Posterior vena cava (tissue), 2 donors: ENCODE measurements around the gene RBFOX1. TPM values are rescaled to one million over a fixed set of nuclear protein-coding genes. Genes with fewer than 3 reads are reported as not detected.

Source experiments
- DNase-seq: peaks from one replicate; pipeline ENCODE4 v3.0.0-alpha.2; 2020; ENCODE audit warnings: low spot score
- intact Hi-C, 2 donors: fragments of 100-400 bp; cut with DNase I; formaldehyde crosslinking; loops; one replicate each; pipeline versions ENCODE4 v1.14.1 to v1.14.2; 2022 to 2023
- total RNA-seq, 2 donors: library from RNA; stranded (reverse); fragmentation: NEBNext Ultra II Directional; extraction: Animal tissue kit (Norgen Biotek cat#: 25700); gene quantifications; one replicate each; pipeline ENCODE4 v1.2.1, GENCODE V29; 2021
- donor health status: DM: yes; HTN: yes; CAD: no.
- donor health status: DM: yes; HTN: yes; CAD: no.

Gene RBFOX1
- total RNA-seq, 2 donors from 2014 or later: not detected

DNA sequence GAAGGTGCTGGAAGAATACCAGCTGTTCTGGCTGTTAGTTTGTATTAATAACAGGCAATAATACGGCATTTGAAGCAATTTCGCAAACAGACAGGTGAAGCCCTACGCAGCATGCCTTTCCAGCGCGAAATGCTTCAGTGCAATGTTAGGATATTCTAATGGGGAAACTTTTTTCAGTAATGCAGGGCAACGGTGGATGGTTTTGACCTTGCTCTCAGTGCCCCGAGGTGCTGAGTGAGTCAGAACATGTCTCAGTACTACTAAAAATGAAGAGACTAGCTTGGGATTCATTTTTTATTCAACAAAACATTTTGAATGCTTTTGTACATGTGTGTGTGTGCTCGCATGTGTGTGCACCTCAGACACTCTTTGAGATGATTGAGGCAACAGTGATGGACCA, 172.2 kb downstream of the RBFOX1 start:
- DNase-seq: no peak
- intact Hi-C loops: no loop called here

DNA sequence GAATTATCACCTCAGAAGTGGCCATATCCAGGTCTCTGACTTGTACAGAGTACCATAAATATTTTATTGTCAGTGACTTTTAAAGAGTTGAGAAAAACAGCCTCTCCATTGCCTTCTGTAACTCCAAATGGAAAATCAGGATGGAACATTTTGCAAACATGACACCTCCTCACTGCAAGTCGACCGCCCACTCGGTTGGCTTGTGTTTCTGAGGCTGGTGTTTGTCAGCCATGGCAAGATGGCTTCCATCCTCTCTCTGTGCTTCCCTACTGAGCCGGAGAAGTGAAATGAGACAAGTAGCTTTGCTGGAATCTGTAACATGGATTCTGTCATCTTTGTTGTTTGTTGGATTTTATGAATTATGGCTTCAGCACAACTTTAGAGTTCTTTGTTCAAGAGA, 172.8 kb downstream of the RBFOX1 start:
- intact Hi-C loops: no loop called here
- no peak for DNase-seq

DNA sequence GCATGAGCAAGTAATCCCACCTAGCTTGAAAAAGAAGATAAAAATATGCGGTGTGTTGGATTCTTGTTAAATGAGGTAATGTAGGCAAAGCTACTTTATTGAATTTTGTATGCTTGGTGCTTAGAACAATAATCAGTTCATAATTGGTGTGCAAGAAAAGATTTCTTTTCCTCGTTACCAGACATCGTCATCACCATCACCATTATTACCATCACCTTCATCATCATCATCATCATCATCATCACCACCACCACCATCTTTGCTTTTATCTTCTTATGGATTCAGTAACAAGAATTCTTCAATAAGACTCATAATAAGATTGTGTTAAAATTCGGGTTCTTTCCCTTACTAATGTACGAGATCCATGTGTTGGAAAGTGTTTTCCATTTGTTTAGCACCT, 173.7 kb downstream of the RBFOX1 start:
- intact Hi-C loops: no loop called here
- no peak for DNase-seq

DNA sequence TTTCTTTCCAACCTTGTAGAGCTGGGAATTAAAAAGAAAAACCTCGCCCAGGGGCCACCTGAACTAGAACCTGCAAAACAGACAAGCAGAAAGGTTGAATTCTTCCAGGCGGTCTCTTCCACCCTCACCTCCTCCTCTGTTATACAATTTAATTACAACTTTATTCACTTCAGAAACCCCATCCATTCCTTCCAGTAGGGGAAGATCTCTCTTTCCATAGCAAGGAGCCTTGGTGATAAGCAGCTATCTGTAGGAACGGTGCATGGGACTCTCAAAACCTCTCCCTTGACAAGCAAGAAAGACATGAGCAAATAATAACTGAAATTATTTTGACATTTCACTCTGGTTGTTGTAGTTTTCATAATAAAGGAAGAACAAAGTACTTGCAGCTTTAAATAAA, 176.0 kb downstream of the RBFOX1 start:
- no peak for DNase-seq
- intact Hi-C loops: no loop called here

DNA sequence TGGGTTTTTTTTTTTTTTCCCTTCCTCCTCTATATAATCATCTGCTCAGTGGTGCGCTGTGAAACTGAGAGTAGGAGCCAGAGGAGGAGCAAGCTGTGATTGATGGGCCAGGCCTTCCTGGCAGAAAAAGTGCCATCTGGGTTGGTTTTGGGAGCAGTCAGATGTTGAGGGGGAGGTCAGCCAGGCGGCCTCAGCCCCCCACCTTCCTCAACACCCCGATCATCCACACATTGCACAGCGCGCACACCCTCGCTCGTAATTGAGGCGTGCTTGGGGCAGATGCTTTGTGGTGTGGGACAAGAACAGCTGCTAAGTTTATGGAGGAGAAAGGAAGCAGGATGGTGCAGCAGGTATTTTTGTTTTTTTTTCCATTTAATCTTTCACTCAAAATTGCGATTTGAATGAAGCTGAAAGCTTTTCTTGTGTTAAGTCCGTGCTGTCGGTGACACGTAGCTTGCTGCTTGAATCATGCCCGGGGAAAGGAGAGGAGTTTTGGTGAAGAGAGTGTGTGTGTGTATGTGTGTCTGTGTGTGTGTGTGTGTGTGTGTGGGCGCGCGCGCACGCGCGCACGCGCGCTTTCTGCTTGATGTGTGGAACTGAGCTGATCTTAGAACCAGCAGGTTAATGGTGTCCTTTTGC, 177.4 kb downstream of the RBFOX1 start:
- intact Hi-C loops: no loop called here
- DNase-seq: no peak

DNA sequence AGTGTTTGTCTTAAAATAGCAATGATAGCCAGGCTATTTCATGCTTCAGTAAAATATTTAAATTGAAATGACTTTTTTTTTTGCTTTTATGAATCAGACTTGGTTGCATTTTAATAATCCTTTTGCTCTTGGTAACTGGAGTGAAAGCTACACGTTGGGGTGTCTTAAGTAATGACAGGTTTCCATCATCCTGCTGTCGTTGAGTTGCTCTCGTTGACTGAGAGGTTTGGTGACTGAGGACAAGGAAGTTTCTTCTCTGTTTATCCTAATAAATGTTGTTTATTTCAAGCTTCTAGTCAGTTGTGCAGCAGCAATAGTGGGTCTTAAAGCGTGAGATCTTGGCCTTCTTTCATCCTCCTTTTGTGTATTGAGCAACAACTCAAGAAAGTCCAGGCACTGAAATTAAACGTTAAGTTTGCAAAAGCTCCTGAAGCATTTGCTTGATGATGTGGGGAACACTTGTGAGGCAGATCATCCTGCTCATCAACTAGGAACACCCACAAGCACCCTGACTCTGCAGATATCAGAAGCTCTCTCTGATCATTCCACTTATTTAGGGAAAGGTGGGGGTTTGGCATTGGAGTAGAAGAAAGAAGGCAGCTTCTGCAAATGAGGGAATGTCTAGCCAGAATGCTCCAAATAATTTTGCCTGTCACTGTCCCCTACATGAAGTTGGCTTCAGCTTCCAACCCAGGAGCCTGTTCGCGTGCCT, 179.1 kb downstream of the RBFOX1 start:
- no peak for DNase-seq
- intact Hi-C loops: no loop called here

DNA sequence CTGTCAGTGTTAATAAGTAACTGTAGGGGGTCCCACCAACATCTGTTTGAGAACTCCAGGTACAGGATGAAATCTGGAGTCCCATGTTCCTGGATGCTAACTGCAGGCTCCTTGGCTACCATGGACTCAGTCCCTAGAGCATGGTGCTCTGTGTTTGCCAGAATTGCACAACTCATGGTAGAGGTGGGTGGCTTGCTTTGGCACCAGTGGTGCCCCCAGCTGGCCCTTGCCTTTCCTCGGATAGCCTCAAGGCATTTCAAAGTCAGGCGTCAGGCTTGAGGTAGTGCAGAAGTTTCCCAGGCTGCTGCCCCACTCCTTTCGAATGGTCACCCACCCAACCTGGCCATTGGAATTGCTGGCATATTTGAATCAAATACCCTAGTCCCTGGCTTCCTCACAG, 179.9 kb downstream of the RBFOX1 start:
- intact Hi-C loops: no loop called here
- DNase-seq: no peak

DNA sequence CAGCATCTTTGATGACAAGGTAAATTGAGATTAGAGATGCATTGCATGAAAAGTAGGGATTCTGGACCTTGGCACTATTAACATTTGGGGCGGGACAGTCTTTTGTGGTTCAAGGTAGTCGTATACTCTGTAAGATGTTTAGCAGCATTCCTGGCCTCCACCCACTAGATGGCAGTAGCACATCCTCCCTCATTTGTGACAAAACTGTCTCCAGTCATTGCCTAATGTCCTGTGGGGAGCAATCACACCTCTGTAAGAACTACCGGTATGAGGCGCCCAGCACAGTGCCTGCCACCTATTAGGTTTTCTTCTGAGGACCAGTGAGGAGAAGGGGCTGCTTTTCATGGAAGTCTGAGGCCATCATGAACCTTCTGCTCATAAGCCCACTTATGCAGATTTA, 180.8 kb downstream of the RBFOX1 start:
- no peak for DNase-seq
- intact Hi-C loops: no loop called here

DNA sequence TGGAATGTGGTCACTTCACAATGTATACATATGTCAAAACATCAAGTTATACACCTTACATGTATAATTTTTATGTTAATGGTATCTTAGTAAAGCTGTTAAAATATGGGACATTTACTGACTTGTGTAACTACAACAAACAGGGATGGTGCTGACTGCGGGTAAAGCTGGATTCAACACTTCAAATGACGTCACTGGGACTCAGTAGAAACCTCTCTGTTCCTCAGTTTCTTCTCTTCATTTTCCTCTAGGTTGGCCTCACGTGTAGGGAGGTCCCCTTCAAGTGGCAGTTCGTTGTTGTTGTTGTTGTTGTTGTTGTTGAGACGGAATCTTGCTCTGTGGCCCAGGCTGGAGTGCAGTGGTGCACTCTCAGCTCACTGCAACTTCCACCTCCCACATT, 182.9 kb downstream of the RBFOX1 start:
- no peak for DNase-seq
- intact Hi-C loops: loop anchor here in 1 of 2 donors (5.0 kb wide), 1 partner anchor 82 kb away; no protein-coding TSS in a partner anchor

DNA sequence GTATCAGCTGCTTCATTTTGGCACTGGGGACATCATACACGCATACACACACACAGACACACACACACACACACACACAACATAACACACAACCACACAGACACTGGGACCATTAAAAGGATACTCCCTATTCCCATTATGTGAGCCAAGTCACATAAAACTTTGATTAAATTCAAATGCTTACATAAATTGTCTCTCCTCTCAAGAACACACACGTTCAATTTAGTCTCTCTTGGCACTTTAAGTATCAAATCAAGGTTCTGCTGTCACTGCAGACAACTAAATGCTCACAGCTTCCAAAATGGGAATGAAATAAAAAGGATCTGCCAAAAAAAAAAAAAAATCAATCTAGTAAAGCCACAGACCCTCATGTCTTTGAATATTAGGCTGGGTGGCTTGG, 184.9 kb downstream of the RBFOX1 start:
- intact Hi-C loops: loop anchor here in 1 of 2 donors (5.0 kb wide), 1 partner anchor 80 kb away; no protein-coding TSS in a partner anchor
- no peak for DNase-seq

DNA sequence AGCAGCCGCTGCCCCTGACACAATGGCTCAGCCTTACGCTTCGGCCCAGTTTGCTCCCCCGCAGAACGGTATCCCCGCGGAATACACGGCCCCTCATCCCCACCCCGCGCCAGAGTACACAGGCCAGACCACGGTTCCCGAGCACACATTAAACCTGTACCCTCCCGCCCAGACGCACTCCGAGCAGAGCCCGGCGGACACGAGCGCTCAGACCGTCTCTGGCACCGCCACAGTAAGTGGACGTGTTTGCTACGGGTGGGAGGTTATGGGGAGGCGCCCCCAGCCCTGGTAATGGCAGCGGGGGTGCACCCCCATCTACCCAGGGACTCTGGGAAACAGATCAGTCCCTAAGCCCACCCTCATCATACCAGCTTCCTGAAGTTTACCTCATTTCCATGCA, 185.5 kb downstream of the RBFOX1 start:
- intact Hi-C loops: loop anchor here in 1 of 2 donors (5.0 kb wide), 1 partner anchor 79 kb away; no protein-coding TSS in a partner anchor

DNA sequence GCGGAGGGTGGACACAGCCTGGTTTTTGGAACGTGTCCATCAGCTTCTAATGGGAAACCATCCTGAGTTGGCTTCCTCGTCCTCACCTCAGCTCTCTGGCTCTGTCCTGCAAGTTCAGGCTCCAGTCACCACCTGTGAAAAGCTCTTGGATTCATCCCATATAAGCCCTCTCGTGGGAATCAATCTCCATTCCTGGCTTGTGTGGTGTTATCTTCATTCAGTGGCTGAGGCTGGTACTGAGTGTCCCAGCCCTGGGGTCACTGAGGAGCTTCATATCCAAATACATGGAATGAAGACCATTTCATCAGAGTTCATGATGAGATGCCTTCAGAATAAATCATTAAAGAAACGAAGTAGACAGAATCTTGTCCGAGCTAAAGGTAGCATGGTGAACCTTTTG, 189.2 kb downstream of the RBFOX1 start:
- intact Hi-C loops: no loop called here
- DNase-seq: no peak

More for the DNA sequence above, 185.5 kb downstream of the RBFOX1 start:
- no peak for DNase-seq

DNA sequence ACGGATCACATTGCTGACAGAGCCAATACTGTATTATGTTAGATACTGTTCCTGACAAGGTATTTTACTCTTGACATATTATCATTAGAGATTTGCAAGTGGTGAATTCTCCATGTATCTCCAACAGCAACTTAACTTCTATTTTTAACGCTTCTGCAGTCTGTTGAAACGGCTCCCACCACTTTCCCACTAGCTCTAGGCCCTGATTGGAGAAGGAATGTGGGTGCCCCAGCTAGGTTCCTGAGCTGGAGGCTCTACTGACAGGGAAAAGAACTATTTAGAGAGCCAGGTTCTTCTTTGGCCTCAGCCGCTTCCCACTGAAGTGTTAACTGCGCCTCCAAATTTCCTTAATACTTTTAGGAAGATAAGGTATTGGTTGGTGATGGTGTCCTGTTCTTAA, 191.8 kb downstream of the RBFOX1 start:
- DNase-seq: no peak
- intact Hi-C loops: no loop called here

DNA sequence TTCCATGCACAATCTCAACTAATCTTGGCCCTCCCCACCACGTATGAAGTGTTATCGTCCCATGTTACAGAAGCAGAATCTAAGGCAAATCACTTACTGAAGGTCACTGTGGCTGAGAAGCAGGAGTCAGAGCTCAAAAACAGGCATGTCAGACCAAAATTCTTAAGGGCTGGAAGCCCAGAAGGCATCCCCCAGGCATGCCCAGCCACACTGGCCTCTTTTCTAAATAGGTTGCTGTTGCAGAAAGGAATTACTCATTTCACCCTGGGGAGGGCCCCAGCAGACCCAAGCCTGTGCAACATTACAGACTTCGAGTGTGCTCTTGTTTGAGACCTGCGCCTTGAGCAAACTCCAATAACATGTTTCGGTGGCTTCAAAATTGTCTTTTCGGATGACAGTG, 194.1 kb downstream of the RBFOX1 start:
- intact Hi-C loops: no loop called here

DNA sequence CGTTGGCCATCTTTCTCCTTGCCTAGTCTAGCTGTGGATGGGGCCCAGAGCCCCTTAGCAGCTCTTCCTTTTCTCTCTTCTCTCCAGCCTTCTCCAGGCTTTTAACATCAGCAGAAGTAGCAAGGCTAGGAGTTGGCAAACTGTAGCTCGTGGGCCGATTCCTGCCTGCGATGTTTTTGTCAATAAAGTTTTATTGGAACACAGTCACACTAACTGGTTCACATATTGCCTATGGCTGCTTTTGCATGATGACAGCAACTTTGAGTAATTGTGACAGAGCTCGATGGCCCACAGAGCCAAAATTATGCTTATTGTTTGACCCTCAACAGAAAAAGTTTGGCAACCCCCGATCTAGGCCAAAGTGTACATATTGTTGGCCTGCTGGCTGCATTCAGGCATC, 199.9 kb downstream of the RBFOX1 start:
- intact Hi-C loops: no loop called here
- DNase-seq: no peak

More for the DNA sequence above, 194.1 kb downstream of the RBFOX1 start:
- DNase-seq: no peak

DNA sequence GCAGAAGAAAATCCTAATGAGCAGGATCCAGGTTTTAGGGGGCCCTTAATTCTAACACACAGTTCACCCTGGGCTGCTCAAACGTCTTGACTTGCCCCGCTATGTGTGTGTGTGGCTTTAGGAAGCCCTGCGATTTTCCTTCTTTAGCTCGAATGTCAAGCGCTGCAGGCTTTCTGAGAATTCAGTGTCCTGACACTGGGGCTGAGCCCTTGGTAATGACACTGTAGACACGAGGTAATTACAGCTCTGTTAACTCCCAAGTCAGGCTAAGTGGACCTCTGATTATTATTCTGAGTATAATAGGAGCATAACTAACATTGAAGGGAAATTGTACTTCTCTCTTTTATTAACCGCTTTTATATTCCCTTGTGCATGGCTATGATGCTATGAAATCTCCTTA, 202.1 kb downstream of the RBFOX1 start:
- no peak for DNase-seq
- intact Hi-C loops: no loop called here

DNA sequence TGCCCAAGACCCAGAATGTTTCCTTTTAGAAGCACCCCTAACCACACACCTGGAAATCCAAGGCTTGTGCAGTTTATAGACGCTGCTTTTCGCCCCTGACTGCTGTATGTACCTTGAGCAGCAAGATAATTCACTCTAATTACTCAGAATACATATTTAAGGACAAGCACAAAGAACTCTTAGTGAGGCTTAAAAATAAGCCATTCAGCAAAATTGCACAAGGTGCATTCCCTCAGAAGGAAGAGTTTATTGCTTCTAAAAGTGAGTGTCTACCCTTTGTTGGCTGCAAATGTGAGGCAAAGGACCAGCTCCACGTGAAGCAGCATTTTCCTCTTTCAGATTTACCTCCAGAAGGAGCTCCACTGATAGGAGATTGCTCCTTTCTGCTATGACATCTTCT, 208.4 kb downstream of the RBFOX1 start:
- no peak for DNase-seq
- intact Hi-C loops: no loop called here

DNA sequence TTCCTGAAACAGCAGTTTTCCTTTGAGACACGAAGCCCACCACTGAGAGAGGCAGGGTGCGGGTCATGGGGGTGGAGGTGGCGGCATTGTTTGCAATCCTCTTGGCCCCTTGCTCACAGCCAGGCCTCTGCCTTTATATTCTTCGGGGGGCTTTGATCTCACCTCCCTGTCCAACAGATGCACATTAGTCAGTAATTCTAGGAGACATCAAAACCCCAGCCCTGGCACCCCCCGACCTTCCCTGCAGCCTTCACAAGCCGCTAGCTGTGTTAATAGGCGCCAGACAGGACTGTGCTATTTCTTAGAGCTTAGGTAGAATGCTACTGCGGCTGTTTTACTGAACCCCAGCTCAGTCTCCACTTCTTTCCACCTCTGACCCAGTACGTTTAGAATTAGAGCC, 212.6 kb downstream of the RBFOX1 start:
- no peak for DNase-seq
- intact Hi-C loops: no loop called here

DNA sequence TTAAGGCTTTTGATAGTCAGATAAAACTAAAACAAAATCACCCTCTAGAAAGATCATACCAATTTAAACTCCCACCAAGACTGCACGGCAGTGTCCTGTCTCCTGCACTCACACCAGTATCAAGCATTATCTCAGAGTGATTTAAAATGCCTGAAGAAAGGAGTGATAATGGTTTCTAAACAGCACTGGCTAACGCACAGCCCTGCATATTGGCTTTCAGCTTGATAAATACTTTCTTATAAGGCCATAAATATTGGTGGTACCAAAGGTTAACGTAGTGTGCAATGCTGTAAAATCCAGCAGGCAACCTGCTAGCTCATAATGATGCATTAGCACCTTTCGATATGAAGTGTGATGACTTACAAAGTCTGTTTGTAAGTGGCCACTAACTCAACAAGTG, 214.3 kb downstream of the RBFOX1 start:
- intact Hi-C loops: no loop called here
- no peak for DNase-seq

DNA sequence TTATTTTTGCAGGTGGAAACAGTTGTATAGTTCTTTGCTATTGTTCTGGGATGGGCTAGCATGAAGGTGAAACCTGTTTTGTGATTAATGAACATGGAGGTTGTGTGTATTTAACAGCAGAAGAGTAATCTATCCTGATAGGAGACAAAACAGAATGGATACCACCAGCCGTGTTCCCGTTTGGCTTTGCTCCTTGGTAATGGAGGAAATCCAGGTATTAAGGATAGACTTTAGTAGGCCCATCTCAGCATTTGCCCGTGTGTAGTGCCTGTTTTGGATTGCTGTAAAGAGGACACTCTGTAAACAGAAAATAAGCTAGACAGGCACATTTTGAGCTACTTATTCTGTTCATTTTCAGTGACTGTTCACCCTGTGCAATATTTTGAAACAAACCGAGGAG, 215.1 kb downstream of the RBFOX1 start:
- intact Hi-C loops: no loop called here
- DNase-seq: no peak

DNA sequence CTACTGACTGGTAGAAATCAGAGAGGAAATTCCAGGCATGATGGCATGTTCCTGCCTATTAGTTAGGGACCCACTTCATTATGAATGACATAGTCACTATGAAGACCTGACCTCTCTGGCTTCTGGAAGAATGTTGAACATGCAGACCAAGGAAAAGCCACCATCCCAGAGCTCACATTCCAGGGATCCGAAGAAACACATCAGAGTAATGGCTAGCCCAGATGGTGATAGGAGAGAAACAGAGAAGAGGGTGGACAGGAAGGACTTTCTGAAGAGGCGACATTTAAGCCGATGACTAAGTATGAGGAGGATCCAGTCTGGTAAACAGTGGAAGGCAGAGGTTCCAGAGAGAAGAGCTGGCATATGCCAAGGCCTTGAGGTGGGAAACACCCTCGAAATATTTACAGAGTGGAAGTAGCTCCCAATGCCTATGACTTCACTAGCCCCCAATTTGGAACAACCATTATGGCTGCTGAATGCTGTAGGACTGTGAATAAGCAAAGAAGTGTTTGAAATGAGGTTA, 216.2 kb downstream of the RBFOX1 start:
- intact Hi-C loops: no loop called here
- DNase-seq: no peak
